Erythroblast (primary cell): ENCODE results near the gene KLHDC2.
"Not testable (repeated sequence)": the region's sequence is repeated elsewhere in the genome, so short reads cannot be mapped to it uniquely, and the experiment has no call there.

ENCODE experiments used
- DNase-seq, 2 experiments: peaks; one replicate each; lab custom pipeline; 2025; lab: John Stamatoyannopoulos, UW
- GATA1 ChIP-seq: IDR thresholded peaks from 2 replicates; pipeline ENCODE4 v1.6.1; 2011; ENCODE audit warnings: low read depth, mild to moderate bottlenecking, control low read depth, low read length, moderate library complexity
- POLR2A ChIP-seq: IDR thresholded peaks from 2 replicates; pipeline ENCODE4 v1.6.1; 2011; ENCODE audit warnings: mild to moderate bottlenecking, low read length

KLHDC2 gene

GRCh38 chr14:49768301-49769121 is 558 bp downstream of the KLHDC2 start:
- peak; percentile 91 to 93 for DNase-seq
- TF ChIP-seq GATA1 (no peak), POLR2A (peak; percentile 84)

- DNase-seq, result peak; percentile 48 to 66
- no peak for TF ChIP-seq POLR2A
- no peak for TF ChIP-seq GATA1
Measured at GRCh38 chr14:49769171-49769570, 1.2 kb downstream of the KLHDC2 start.

GRCh38 chr14:49769581-49770211 is 1.7 kb downstream of the KLHDC2 start:
- no peak for TF ChIP-seq GATA1
- TF ChIP-seq POLR2A, result no peak
- DNase-seq, result no peak

GRCh38 chr14:49770212-49770817 is 2.4 kb downstream of the KLHDC2 start:
- no peak for DNase-seq
- no peak for TF ChIP-seq POLR2A

GRCh38 chr14:49771691-49772090 is 3.7 kb downstream of the KLHDC2 start:
- DNase-seq, result not testable (repeated sequence)

GRCh38 chr14:49774106-49774505 is 6.2 kb downstream of the KLHDC2 start:
- DNase-seq, result no peak
- no peak for TF ChIP-seq GATA1
- no peak for TF ChIP-seq POLR2A

GRCh38 chr14:49778421-49778820 is 10.5 kb downstream of the KLHDC2 start:
- DNase-seq, result no peak
- no peak for TF ChIP-seq POLR2A
- no peak for TF ChIP-seq GATA1

GRCh38 chr14:49781040-49781439 is 13.1 kb downstream of the KLHDC2 start:
- DNase-seq, result not testable (repeated sequence)

- no peak for TF ChIP-seq GATA1
- no peak for TF ChIP-seq POLR2A
- DNase-seq, result no peak
Measured at GRCh38 chr14:49783394-49784014, 15.6 kb downstream of the KLHDC2 start.

GRCh38 chr14:49786315-49786714 is 18.4 kb downstream of the KLHDC2 start:
- TF ChIP-seq POLR2A (no peak), GATA1 (no peak)
- DNase-seq, result no peak

- TF ChIP-seq POLR2A, result no peak
- TF ChIP-seq GATA1, result no peak
- DNase-seq, result no peak
Measured at GRCh38 chr14:49792618-49793017, 24.7 kb downstream of the KLHDC2 start.

- no peak for TF ChIP-seq GATA1
- TF ChIP-seq POLR2A, result no peak
- no peak for DNase-seq
Measured at GRCh38 chr14:49796025-49796424, 28.1 kb downstream of the KLHDC2 start.

- no peak for TF ChIP-seq POLR2A
- TF ChIP-seq GATA1, result no peak
- peak; percentile 10 to 35 for DNase-seq
Measured at GRCh38 chr14:49808780-49809179, 40.8 kb downstream of the KLHDC2 start.

GRCh38 chr14:49816118-49816517 is 48.2 kb downstream of the KLHDC2 start:
- not testable (repeated sequence) for DNase-seq
